Duodenal mucosa (tissue), 2 donors: ENCODE results near the gene SORCS2.

Experiments
- H3K27ac ChIP-seq: one replicate; pipeline ENCODE4 v1.7.0; 2013; ENCODE audit warnings: low read depth, low read length
- H3K27me3 ChIP-seq, 2 donors: one replicate each; pipeline ENCODE4 v1.7.0; 2013; ENCODE audit warnings: low read length in 2 of 2, control low read depth in 1 of 2; ENCODE audit not compliant: insufficient read depth in 2 of 2, control insufficient read depth in 1 of 2
- H3K36me3 ChIP-seq, 2 donors: one replicate each; pipeline ENCODE4 v1.7.0; 2013; ENCODE audit warnings: low read length in 2 of 2, control low read depth in 1 of 2; ENCODE audit not compliant: insufficient read depth in 2 of 2, control insufficient read depth in 1 of 2
- H3K4me1 ChIP-seq, 2 donors: one replicate each; pipeline ENCODE4 v1.7.0; 2013; ENCODE audit warnings: low read length in 2 of 2, control low read depth in 1 of 2; ENCODE audit not compliant: insufficient read depth in 2 of 2, control insufficient read depth in 1 of 2
- H3K4me3 ChIP-seq, 2 donors: one replicate each; pipeline ENCODE4 v1.7.0; 2013; ENCODE audit warnings: low read length in 2 of 2, low read depth in 1 of 2
- H3K9ac ChIP-seq, 2 donors: one replicate each; pipeline ENCODE4 v1.7.0; 2013; ENCODE audit warnings: low read length in 2 of 2, low read depth in 1 of 2
- H3K9me3 ChIP-seq, 2 donors: one replicate each; pipeline ENCODE4 v1.7.0; 2013; ENCODE audit warnings: low read length in 2 of 2, control low read depth in 1 of 2; ENCODE audit not compliant: control insufficient read depth in 1 of 2

SORCS2 gene

GRCh38 chr4:7410446-7410845, 218.1 kb downstream of the SORCS2 start:
- Histone ChIP-seq H3K9ac (no peak overlapping the region), H3K9me3 (peaks cover 0 to 4% of the 10 kb centered on the region in 2 donors), H3K4me3 (no peak overlapping the region), H3K27ac (no peak overlapping the region), H3K36me3 (no peaks in the 10 kb centered on the region), H3K27me3 (peaks cover 0 to 6% of the 10 kb centered on the region in 2 donors), H3K4me1 (no peaks in the 10 kb centered on the region)

GRCh38 chr4:7411491-7411890, 219.2 kb downstream of the SORCS2 start:
- peaks cover 0 to 4% of the 10 kb centered on the region in 2 donors for H3K9me3 ChIP-seq
- no peak overlapping the region for H3K9ac ChIP-seq
- H3K4me1 ChIP-seq, result no peaks in the 10 kb centered on the region
- no peak overlapping the region for H3K4me3 ChIP-seq
- peaks cover 0 to 6% of the 10 kb centered on the region in 2 donors for H3K27me3 ChIP-seq
- no peaks in the 10 kb centered on the region for H3K36me3 ChIP-seq
- no peak overlapping the region for H3K27ac ChIP-seq

DNA sequence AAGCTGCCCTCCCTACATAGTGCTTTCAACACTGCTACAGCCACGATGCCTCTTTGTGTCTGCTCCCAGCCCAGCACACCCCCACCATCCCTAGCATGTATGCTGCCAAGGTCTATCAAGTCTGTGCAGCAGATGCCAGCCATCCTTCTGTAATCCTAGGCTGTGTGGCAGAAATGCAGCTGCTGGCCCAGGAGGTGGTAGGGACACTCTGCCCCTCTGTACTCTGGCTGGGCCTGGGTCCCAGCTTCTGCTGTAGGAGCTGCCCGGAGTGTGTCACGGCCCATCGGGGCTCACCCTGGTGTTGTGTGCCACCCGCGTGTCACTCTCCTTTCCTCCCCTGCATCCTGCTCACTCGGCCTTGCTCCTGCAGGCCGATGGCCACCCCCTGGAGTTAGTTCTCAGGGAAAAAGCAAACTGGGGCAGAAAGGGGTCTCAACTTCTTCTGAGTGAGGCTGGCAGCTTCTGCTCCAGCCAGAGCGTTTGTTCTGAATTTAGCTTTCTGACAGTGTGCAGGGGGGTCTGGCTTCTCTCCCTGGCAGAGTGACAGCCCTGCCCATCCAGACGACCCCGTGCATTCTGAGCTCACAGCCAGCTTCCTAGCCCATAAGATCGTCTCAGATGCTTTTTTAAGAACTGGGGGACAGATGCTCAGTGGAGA, 219.7 kb downstream of the SORCS2 start:
- H3K4me3 ChIP-seq, result no peak overlapping the region
- H3K9ac ChIP-seq, result no peak overlapping the region
- H3K9me3 ChIP-seq, result peaks cover 0 to 4% of the 10 kb centered on the region in 2 donors
- no peaks in the 10 kb centered on the region for H3K4me1 ChIP-seq
- H3K27me3 ChIP-seq, result peaks cover 0 to 6% of the 10 kb centered on the region in 2 donors
- H3K36me3 ChIP-seq, result no peaks in the 10 kb centered on the region
- H3K27ac ChIP-seq, result no peak overlapping the region

- Histone ChIP-seq H3K4me1 (no peaks in the 10 kb centered on the region), H3K4me3 (no peak overlapping the region), H3K36me3 (no peaks in the 10 kb centered on the region), H3K27ac (no peak overlapping the region), H3K9me3 (no peaks in the 10 kb centered on the region), H3K27me3 (peaks cover 0 to 6% of the 10 kb centered on the region in 2 donors), H3K9ac (no peak overlapping the region)
These were observed 220.2 kb downstream of the SORCS2 start for GRCh38 chr4:7412554-7412912.

- no peak overlapping the region for H3K27ac ChIP-seq
- H3K9ac ChIP-seq, result no peak overlapping the region
- H3K4me3 ChIP-seq, result no peak overlapping the region
- no peaks in the 10 kb centered on the region for H3K4me1 ChIP-seq
- no peaks in the 10 kb centered on the region for H3K36me3 ChIP-seq
- no peaks in the 10 kb centered on the region for H3K9me3 ChIP-seq
- peaks cover 0 to 6% of the 10 kb centered on the region in 2 donors for H3K27me3 ChIP-seq
These were observed 221.7 kb downstream of the SORCS2 start for GRCh38 chr4:7414046-7414445.

DNA sequence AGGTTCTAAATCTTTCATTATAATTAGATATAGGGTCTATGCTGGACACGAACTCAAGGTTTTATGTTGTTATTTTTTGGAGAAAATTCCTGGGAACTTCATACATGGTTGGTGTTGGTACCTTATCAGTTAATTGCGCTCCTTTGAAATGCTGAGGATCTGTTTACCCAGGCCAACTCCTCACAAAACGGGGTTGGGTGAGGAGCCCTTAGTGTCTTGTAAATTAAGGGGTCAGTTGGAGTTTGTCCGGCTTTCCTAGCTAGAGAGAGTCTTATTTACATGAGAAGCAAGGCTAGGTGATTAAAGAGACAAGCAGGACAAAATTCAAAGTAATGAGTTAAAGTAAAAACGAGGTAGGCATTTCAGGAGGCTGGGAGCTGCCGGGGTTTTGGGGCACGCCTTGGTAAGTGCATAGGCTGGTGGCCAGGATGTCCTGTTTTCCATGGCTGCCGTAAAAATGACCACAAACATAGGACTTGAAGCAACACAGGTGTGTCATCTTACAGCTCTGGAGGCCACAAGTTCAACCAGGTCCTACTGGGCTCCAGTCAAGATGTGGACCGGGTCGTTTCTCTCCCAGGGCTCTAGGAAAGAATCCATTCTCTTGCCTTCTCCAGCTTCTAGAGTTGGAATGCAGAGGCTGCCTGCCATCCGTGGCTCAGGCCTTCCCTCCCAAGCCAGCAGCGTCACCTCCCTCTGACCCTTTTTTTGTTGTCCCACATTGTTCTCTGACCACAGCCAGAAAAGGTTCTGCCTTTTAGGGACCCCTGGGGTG, 222.6 kb downstream of the SORCS2 start:
- H3K9me3 ChIP-seq, result no peaks in the 10 kb centered on the region
- no peak overlapping the region for H3K27ac ChIP-seq
- peaks cover 0 to 6% of the 10 kb centered on the region in 2 donors for H3K27me3 ChIP-seq
- H3K9ac ChIP-seq, result no peak overlapping the region
- H3K4me3 ChIP-seq, result no peak overlapping the region
- no peaks in the 10 kb centered on the region for H3K4me1 ChIP-seq
- H3K36me3 ChIP-seq, result no peaks in the 10 kb centered on the region

DNA sequence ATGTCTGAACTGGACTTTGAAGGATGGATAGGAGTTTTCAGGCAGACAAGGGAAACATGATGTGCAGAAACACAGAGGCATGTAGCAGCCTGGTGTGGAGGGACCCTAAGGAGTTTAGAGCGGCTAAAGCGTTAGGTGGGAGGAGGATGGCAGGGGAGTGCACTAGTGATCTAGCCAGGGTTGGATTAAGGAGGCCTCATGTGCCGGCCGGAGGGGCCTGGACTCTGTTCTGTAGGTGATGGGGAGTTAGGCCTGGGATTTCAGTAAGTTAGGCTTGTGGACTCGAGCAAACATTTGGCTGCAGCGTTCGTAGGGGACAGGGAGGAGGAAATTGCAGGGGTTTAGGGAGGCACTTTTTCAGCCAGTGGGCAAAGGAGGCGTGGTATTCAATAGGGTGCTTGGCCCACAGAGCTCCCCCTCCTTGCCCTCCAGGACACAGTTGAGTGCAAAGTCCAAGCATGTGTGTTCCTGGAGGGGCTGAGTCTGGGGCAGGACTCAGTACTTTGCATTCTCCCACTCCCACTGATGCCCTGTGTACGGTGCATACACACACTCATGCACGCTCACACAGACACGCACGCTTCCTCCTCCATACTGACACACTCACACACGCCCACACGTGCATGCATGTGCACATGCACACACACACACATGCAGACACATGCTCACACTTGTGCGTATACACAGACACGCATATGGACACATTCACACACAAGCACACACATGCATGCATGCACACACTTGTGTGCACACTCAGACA, 223.8 kb downstream of the SORCS2 start:
- H3K4me1 ChIP-seq, result no peaks in the 10 kb centered on the region
- H3K27me3 ChIP-seq, result peaks cover 0 to 6% of the 10 kb centered on the region in 2 donors
- H3K9me3 ChIP-seq, result no peaks in the 10 kb centered on the region
- no peaks in the 10 kb centered on the region for H3K36me3 ChIP-seq
- H3K4me3 ChIP-seq, result no peak overlapping the region
- H3K9ac ChIP-seq, result no peak overlapping the region
- no peak overlapping the region for H3K27ac ChIP-seq

DNA sequence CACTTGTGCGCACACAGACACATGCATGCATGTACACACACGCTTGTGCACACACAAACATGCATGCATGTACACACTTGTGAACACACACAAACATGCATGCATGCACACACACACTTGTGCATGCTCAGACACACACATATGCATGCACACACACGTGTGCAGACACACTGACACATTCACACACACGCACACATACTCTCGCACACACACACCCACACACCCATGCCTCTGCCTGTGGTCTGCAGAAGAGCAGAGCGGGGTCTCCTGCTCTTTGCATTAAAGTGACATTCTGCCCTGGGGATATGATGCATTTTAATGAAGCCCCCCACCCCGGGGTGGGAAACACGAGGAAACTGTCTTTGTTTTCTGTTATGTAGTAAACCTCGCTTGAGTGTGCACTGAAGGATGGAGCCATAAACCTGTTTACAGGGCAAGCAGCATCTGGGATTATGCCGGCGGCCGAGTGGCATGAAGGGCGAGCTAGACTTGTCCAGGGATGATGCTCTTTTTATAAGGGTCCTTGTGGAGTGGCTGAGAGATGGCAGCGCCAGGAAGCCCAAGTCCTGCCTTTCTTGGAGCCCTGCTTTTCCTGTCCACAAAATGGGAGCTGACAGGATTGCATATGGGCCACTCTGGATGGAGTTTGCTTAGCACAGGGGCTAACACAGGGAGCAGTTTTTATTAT, 224.6 kb downstream of the SORCS2 start:
- H3K27ac ChIP-seq, result no peak overlapping the region
- no peaks in the 10 kb centered on the region for H3K36me3 ChIP-seq
- no peak overlapping the region for H3K9ac ChIP-seq
- no peaks in the 10 kb centered on the region for H3K9me3 ChIP-seq
- no peak overlapping the region for H3K4me3 ChIP-seq
- H3K27me3 ChIP-seq, result peaks cover 0 to 6% of the 10 kb centered on the region in 2 donors
- no peaks in the 10 kb centered on the region for H3K4me1 ChIP-seq

- no peak overlapping the region for H3K4me3 ChIP-seq
- H3K9me3 ChIP-seq, result no peaks in the 10 kb centered on the region
- H3K9ac ChIP-seq, result no peak overlapping the region
- H3K27me3 ChIP-seq, result peaks cover 0 to 6% of the 10 kb centered on the region in 2 donors
- no peaks in the 10 kb centered on the region for H3K36me3 ChIP-seq
- no peak overlapping the region for H3K27ac ChIP-seq
- no peaks in the 10 kb centered on the region for H3K4me1 ChIP-seq
These were observed 225.3 kb downstream of the SORCS2 start for GRCh38 chr4:7417639-7418038.
